HG03097 (cell line): Measurements from ENCODE around the gene PGBD5.

Source experiments
- ATAC-seq: cut with Tn5 transposase; IDR thresholded peaks from one replicate; pipeline ENCODE4 v1.9.1; 2021; ENCODE audit not compliant: unreplicated experiment, low FRiP score

PGBD5 gene

GRCh38 chr1:230351983-230352382 is 74.1 kb downstream of the PGBD5 start:
- ATAC-seq = no peak

- ATAC-seq = no peak
Measured at GRCh38 chr1:230351514-230351913, 74.6 kb downstream of the PGBD5 start.

- ATAC-seq = no peak
Measured at GRCh38 chr1:230350208-230350921, 75.8 kb downstream of the PGBD5 start.

- ATAC-seq = no peak
Measured at GRCh38 chr1:230349020-230349393, 77.1 kb downstream of the PGBD5 start.

- ATAC-seq = no peak
Measured at GRCh38 chr1:230348386-230349019, 77.6 kb downstream of the PGBD5 start.

- no peak for ATAC-seq
Measured at GRCh38 chr1:230347896-230348295, 78.2 kb downstream of the PGBD5 start.

GRCh38 chr1:230345139-230345885 is 80.8 kb downstream of the PGBD5 start:
- no peak for ATAC-seq

- ATAC-seq = no peak
Measured at GRCh38 chr1:230342699-230343098, 83.4 kb downstream of the PGBD5 start.

GRCh38 chr1:230342019-230342418 is 84.1 kb downstream of the PGBD5 start:
- ATAC-seq = no peak

- ATAC-seq = no peak
Measured at GRCh38 chr1:230341162-230341546, 85.0 kb downstream of the PGBD5 start.

- ATAC-seq = no peak
Measured at GRCh38 chr1:230340526-230341161, 85.5 kb downstream of the PGBD5 start.

GRCh38 chr1:230339033-230339432 is 87.1 kb downstream of the PGBD5 start:
- ATAC-seq = no peak

GRCh38 chr1:230337266-230337665 is 88.9 kb downstream of the PGBD5 start:
- ATAC-seq = no peak

GRCh38 chr1:230335861-230336522 is 90.1 kb downstream of the PGBD5 start:
- ATAC-seq = no peak

- no peak for ATAC-seq
Measured at GRCh38 chr1:230334447-230334837, 91.7 kb downstream of the PGBD5 start.

GRCh38 chr1:230333590-230334446 is 92.3 kb downstream of the PGBD5 start:
- no peak for ATAC-seq

- ATAC-seq = no peak
Measured at GRCh38 chr1:230332575-230333066, 93.5 kb downstream of the PGBD5 start.

- ATAC-seq = no peak
Measured at GRCh38 chr1:230332061-230332460, 94.1 kb downstream of the PGBD5 start.

- no peak for ATAC-seq
Measured at GRCh38 chr1:230330157-230330556, 96.0 kb downstream of the PGBD5 start.
